Coronary artery (tissue), 2 donors: ENCODE results near the gene MYL6.
"Not testable (repeated sequence)": the region's sequence is repeated elsewhere in the genome, so short reads cannot be mapped to it uniquely, and the experiment has no call there.

Source experiments
- DNase-seq: peaks from one replicate; pipeline ENCODE4 v3.0.0-alpha.2; 2017; ENCODE audit warnings: low spot score
- H3K27ac ChIP-seq, 2 donors: fragments of 200-600 bp; sonication (generic); one replicate each; pipeline ENCODE4 v1.5.1; 2016 to 2019
- H3K4me3 ChIP-seq: fragments of 200-600 bp; sonication (generic); 2 replicates; pipeline ENCODE4 v1.5.1; 2016; ENCODE audit warnings: mild to moderate bottlenecking, moderate library complexity
- TF ChIP-seq, protein P1 (sequence below): fragments of 200-600 bp; sonication (generic); IDR thresholded peaks from one replicate; pipeline ENCODE4 v1.5.1; 2019; ENCODE audit warnings: antibody characterized with exemption

MYL6 gene

DNA sequence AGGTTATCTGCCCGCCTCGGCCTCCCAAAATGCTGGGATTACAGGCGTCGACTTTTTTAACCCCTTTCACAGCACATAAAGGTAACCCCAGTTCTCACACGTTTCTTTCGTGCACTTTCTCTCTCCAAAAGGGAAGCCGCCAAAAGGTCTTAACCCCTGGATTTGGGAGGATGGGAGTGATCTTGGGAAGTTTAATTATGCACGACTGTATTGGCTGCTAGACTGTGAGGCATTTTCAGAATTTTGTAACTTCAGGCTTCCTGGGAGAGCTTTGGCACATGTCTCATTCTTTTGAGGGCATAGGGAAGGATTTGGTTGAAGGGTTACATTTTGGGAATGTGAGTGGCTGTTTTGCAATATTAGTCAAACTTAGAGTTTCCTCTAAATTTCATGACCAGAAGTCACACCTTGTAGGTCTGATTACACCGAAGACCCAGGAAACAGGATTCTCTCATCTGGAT is 32.6 kb downstream of the MYL6 start:
- no peak for DNase-seq
- TF ChIP-seq, protein P1, sequence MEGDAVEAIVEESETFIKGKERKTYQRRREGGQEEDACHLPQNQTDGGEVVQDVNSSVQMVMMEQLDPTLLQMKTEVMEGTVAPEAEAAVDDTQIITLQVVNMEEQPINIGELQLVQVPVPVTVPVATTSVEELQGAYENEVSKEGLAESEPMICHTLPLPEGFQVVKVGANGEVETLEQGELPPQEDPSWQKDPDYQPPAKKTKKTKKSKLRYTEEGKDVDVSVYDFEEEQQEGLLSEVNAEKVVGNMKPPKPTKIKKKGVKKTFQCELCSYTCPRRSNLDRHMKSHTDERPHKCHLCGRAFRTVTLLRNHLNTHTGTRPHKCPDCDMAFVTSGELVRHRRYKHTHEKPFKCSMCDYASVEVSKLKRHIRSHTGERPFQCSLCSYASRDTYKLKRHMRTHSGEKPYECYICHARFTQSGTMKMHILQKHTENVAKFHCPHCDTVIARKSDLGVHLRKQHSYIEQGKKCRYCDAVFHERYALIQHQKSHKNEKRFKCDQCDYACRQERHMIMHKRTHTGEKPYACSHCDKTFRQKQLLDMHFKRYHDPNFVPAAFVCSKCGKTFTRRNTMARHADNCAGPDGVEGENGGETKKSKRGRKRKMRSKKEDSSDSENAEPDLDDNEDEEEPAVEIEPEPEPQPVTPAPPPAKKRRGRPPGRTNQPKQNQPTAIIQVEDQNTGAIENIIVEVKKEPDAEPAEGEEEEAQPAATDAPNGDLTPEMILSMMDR = no peak
- Histone ChIP-seq H3K27ac (peak overlapping the region; percentile 89 to 95), H3K4me3 (peak overlapping the region; percentile 86)

DNA sequence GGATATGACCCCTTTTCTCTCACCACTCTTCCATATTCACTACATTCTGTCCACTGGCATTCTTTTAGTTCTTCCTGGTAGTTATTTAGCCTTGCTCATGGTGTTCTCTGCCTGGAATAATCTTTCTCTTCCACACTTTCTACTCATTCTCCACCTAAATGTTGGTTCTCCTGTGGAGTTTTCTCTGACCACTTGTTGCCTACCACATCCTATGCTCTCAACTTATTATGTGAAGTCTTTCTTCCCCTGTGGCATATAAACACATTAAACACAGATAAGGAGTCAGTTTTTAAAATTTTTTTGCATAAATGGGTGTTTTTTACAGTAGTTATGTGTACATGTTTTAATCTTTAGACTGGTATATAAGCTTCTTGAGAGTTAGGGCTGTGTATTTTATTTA is 34.4 kb downstream of the MYL6 start:
- DNase-seq = no peak
- TF ChIP-seq, protein P1 = no peak
- Histone ChIP-seq H3K27ac (no peak overlapping the region), H3K4me3 (no peak overlapping the region)

DNA sequence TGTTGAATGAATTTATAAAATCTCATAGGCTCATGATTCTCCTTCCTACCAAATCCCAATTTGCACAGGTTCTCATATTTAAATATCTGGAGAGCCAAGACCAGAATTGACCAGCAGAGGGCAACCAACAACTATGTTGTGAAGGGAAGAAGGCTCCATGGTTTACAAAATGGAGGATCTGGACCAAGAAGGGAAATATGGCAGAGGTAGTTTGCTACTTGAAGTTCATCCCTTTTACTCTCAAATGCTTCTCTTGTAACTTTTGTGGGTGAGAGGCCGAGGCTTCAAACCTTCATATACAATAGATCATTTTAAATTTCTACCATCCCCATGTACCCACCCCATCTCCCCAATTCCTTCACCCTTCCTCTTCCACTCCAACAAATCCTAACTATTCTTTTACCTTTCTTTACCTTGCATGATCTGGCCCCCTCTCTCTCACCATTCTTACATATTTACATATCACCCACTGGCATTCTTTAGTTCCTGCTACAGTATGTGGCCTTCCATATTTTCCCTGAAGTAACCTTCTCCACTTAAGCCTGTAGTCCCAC is 34.9 kb downstream of the MYL6 start:
- H3K4me3 ChIP-seq = no peak overlapping the region
- DNase-seq = no peak
- peak overlapping the region in 1 of 2 donors; percentile 12 for H3K27ac ChIP-seq
- TF ChIP-seq, protein P1 = peak; percentile 48

DNA sequence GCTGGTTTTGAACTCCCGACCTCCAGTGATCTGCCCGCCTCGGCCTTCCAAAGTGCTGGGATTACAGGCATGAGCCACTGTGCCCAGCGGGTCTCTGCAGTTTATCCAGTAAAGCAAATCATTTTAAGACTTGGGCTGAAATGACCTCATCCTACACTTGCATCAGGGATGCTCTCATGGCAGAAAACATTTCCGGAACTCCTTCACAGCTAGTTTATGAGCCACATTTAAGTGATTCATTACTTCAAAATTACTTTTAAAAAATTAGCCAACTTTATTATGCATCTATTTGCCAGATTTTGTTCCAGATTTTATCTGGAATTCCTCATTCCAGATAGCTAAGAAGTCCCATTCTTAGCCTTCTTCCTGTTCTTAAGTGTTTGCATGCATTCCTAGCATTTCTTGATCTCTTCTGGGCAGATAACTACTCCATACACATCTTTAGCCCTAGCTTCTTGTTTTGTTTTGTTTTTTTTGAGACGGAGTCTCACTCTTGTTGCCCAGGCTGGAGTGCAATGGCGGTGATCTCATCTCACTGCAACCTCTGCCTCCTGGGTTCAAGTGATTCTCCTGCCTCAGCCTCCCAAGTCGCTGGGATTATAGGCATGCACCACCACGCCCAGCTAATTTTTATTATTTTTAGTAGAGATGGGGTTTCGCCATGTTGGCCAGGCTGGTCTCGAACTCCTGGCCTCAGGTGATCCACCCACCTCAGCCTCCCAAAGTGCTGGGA is 38.8 kb downstream of the MYL6 start:
- H3K4me3 ChIP-seq, DNase-seq: not testable (repeated sequence)
- H3K27ac ChIP-seq = peak overlapping the region in 1 of 2 donors; percentile 66

DNA sequence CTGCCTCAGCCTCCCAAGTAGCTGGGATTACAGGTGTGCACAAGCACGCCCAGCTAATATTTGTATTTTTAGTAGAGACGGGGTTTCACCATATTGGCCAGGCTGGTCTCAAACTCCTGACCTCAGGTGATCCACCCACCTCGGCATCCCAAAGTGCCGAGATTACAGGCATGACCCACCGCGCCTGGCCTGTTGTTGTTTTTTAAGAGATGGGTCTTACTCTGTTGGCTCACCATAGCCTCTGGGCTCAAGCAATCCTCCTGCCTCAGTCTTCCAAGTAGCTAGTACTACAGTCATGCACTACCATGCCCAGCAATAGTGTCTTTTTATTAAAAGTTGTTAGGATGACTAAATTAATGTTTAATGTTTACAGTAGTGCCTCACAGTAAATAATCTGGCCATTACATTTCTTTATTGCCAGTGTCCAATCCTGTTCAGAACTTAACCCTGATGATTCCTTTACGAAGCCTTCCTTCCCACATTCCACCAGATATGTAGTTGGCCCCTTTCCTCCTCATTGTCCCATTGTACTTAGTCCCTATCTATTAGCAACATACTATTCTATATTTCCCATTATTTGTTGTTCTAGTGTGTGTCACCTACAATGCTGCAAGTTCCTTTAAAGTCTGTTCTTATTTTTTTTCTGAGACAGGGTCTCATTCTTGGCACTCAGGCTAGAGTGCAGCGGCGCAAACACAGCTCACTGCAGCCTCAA is 39.9 kb downstream of the MYL6 start:
- H3K27ac ChIP-seq = peak overlapping the region in 1 of 2 donors; percentile 5
- no peak overlapping the region for H3K4me3 ChIP-seq
- TF ChIP-seq, protein P1 = no peak
- DNase-seq = no peak

DNA sequence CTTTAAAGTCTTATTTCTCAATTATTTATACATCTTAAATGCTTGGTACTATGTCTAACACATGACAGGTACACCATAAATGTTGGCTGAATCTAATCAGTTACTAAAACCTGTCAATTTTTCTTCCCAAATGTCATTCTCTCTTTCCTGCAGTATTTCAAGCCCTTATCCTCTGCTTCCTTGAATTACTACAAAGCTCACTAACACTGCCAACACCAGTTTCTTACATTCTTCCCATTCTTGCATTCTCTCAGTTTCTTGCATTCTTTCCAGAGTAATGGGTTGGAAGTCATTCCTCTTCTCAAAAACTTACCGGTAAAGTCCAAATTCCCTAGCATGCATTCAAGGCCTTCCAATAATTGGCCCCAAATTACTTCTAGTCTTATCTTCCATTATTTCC is 40.7 kb downstream of the MYL6 start:
- no peak overlapping the region for H3K4me3 ChIP-seq
- no peak overlapping the region for H3K27ac ChIP-seq
- no peak for DNase-seq
- TF ChIP-seq, protein P1 = no peak

DNA sequence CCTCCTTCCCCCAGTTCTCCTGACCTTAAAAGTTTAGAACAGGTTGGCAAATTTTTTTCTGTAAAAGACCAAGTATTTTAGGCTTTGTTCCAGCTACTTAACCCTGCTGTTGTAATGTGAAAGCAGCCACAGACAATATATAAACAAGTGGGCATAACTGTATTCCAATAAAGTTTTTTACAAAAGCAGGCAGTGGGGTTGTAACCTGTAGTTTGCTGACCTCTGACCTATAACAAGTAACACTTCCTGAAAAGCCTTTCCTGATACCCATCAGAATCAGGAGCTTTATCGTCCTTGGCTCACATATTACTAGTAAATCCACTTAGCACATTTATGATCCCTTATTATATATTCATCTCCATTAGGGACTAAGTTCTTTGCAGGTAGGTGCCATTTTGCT is 44.2 kb downstream of the MYL6 start:
- H3K4me3 ChIP-seq = no peak overlapping the region
- no peak for DNase-seq
- TF ChIP-seq, protein P1 = no peak
- no peak overlapping the region for H3K27ac ChIP-seq
